GM12878 (cell line): ENCODE data around the gene TRIM41. TPM values are rescaled to one million over a fixed set of nuclear protein-coding genes. Genes with fewer than 3 reads are reported as not detected.

Experiments used
- ATAC-seq: fragments of 200-7000 bp; cut with Tn5 transposase; 3 replicates; pipeline ENCODE4 v1.9.1; 2020; ENCODE audit warnings: mild to moderate bottlenecking, moderate library complexity
- BruUV-seq: library from RNA; stranded (reverse); fragments of 400-500 nt; replicated peaks from 2 replicates; lab custom pipeline; 2021; lab: Mats Ljungman, UMichigan
- CTCF ChIA-PET: fragments of 300-600 bp; sonication (Branson Sonifier 250); formaldehyde crosslinking; extraction: SDS; loops from one replicate; lab custom pipeline; 2021; ENCODE audit warnings: inconsistent platforms; lab: Yijun Ruan, JAX
- POLR2A ChIA-PET: fragments of 350-600 bp; formaldehyde crosslinking; extraction: SDS; loops from one replicate; lab custom pipeline; 2021; ENCODE audit warnings: inconsistent platforms; lab: Charles Lee
- RAD21 ChIA-PET: fragments of 300-600 bp; sonication (Branson Sonifier 250); formaldehyde crosslinking; loops from one replicate; lab custom pipeline; 2023; ENCODE audit warnings: antibody characterized with exemption; ENCODE audit not compliant: unreplicated experiment; lab: Charles Lee
- SMC1A ChIA-PET: fragments of 300-600 bp; sonication (Branson Sonifier 250); formaldehyde crosslinking; loops from one replicate; lab custom pipeline; 2023; ENCODE audit not compliant: unreplicated experiment, uncharacterized antibody; lab: Charles Lee
- DNase-seq: peaks from one replicate; pipeline ENCODE4 v3.0.0-alpha.2; 2011; ENCODE audit warnings: low read depth, low spot score
- FAIRE-seq: peaks from 3 replicates; lab custom pipeline; 2011; peaks lifted over from hg19 to GRCh38; lab: Jason Lieb, UNC
- H2AFZ ChIP-seq: 2 replicates; pipeline ENCODE4 v1.6.0; 2011; ENCODE audit warnings: low read depth, low read length, control low read depth; ENCODE audit not compliant: control insufficient read depth
- H3K27ac ChIP-seq: 2 replicates; pipeline ENCODE4 v1.5.1; 2011; ENCODE audit warnings: control low read depth; ENCODE audit not compliant: control insufficient read depth, insufficient read depth
- H3K27me3 ChIP-seq, 2 experiments: replicated peaks in 1 of 2; 2 replicates each; pipeline versions ENCODE4 v1.6.0 to v1.6.1; 2011; ENCODE audit warnings: low read length in 1 of 2; ENCODE audit not compliant: control insufficient read depth in 2 of 2, insufficient read depth in 2 of 2
- H3K36me3 ChIP-seq, 2 experiments: 2 replicates each; pipeline ENCODE4 v1.5.1; 2011; ENCODE audit warnings: low read length in 1 of 2; ENCODE audit not compliant: control insufficient read depth in 2 of 2, insufficient read depth in 2 of 2
- H3K4me1 ChIP-seq: 2 replicates; pipeline ENCODE4 v1.6.1; 2011; ENCODE audit warnings: mild to moderate bottlenecking, low read length, moderate library complexity, mixed read lengths; ENCODE audit not compliant: control insufficient read depth, insufficient read depth
- H3K4me2 ChIP-seq: 2 replicates; pipeline ENCODE4 v1.6.0; 2011; ENCODE audit warnings: control low read depth; ENCODE audit not compliant: control insufficient read depth, insufficient read depth
- H3K4me3 ChIP-seq: fragments of 200-600 bp; sonication (generic); 2 replicates; pipeline ENCODE4 v1.5.1; 2016
- H3K79me2 ChIP-seq: 2 replicates; pipeline ENCODE4 v1.6.0; 2011; ENCODE audit warnings: low read length; ENCODE audit not compliant: control insufficient read depth, insufficient read depth
- H3K9ac ChIP-seq: 2 replicates; pipeline ENCODE4 v1.8.0; 2011; ENCODE audit warnings: low read length, control low read depth, mixed read lengths; ENCODE audit not compliant: control insufficient read depth, insufficient read depth
- H3K9me3 ChIP-seq: replicated peaks from 3 replicates; pipeline ENCODE4 v1.5.1; 2011; ENCODE audit warnings: mild to moderate bottlenecking, low read length; ENCODE audit not compliant: control insufficient read depth, insufficient read depth
- H4K20me1 ChIP-seq: 2 replicates; pipeline ENCODE4 v1.6.0; 2011; ENCODE audit not compliant: control insufficient read depth, insufficient read depth
- HCFC1 ChIP-seq: fragments of 150-350 bp; IDR thresholded peaks from 2 replicates; pipeline ENCODE4 v1.6.1; 2014; ENCODE audit warnings: low read length
- LARP7 ChIP-seq: fragments of 450-650 bp; IDR thresholded peaks from 2 replicates; pipeline ENCODE4 v1.6.1; 2017; ENCODE audit warnings: mild to moderate bottlenecking
- RAD51 ChIP-seq: fragments of 450-650 bp; IDR thresholded peaks from 2 replicates; pipeline ENCODE4 v1.6.1; 2016; ENCODE audit warnings: moderate library complexity, mild to moderate bottlenecking, inconsistent platforms
- TCF7 ChIP-seq: IDR thresholded peaks from 2 replicates; pipeline ENCODE4 v1.6.1; 2014; ENCODE audit warnings: antibody characterized with exemption, borderline replicate concordance
- ZNF207 ChIP-seq: fragments of 450-650 bp; IDR thresholded peaks from 2 replicates; pipeline ENCODE4 v1.6.1; 2014; ENCODE audit warnings: antibody characterized with exemption, mild to moderate bottlenecking, borderline replicate concordance
- ZNF217 ChIP-seq: fragments of 450-650 bp; IDR thresholded peaks from 2 replicates; pipeline ENCODE4 v1.6.1; 2017; ENCODE audit warnings: antibody characterized with exemption, mild to moderate bottlenecking
- WGBS: methylation state at CpG from one replicate; pipeline ENCODE4 v1.1.6; 2016; ENCODE audit warnings: low lambda C conversion rate; ENCODE audit not compliant: insufficient replicate concordance, insufficient coverage; ENCODE audit errors: missing lambda C conversion rate; 5-methylcytosine and 5-hydroxymethylcytosine counted together
- in situ Hi-C: fragments of 300-500 bp; cut with MboI; formaldehyde crosslinking; loops from 9 replicates; pipeline ENCODE4 v1.14.3; 2018; ENCODE audit warnings: mixed read lengths
- intact Hi-C: fragments of 100-400 bp; cut with micrococcal nuclease; formaldehyde crosslinking; loops from one replicate; pipeline ENCODE4 v1.14.2; 2022; ENCODE audit not compliant: unreplicated experiment
- polyA plus RNA-seq, 11 experiments: library from polyadenylated mRNA; depleted of rRNA in 4 of 11; unstranded in 6 of 11; stranded (reverse) in 5 of 11; fragments of >200 nt; fragmentation: Nextera tagmentation in 4 of 11; fragmentation: Illumina TruSeq in 1 of 11; extraction: Ambion mirVana in 4 of 11; extraction: Trizol in 1 of 11; gene quantifications; 1 replicate in 1 of 11; 2 replicates in 10 of 11; pipeline versions ENCODE4 v1.2.1 to v1.2.3, GENCODE V29; 2011 to 2016; ENCODE audit warnings: inconsistent platforms in 2 of 11, missing spikeins in 2 of 11, low read depth in 1 of 11
- total RNA-seq, 4 experiments: library from RNA; depleted of rRNA in 3 of 4; stranded (reverse); fragments of >200 nt in 3 of 4; fragmentation: Illumina TruSeq in 1 of 4; extraction: Trizol in 1 of 4; gene quantifications; 2 replicates each; pipeline versions ENCODE4 v1.2.1 to v1.2.3, GENCODE V29; 2013 to 2021

The TRIM41 gene
- total and polyA plus RNA-seq, 10 of the 15 experiments (the other 5 are each of a cell fraction or from before 2014, with no cell fraction given): 1.0 to 28.9 (median 10.6) TPM

DNA sequence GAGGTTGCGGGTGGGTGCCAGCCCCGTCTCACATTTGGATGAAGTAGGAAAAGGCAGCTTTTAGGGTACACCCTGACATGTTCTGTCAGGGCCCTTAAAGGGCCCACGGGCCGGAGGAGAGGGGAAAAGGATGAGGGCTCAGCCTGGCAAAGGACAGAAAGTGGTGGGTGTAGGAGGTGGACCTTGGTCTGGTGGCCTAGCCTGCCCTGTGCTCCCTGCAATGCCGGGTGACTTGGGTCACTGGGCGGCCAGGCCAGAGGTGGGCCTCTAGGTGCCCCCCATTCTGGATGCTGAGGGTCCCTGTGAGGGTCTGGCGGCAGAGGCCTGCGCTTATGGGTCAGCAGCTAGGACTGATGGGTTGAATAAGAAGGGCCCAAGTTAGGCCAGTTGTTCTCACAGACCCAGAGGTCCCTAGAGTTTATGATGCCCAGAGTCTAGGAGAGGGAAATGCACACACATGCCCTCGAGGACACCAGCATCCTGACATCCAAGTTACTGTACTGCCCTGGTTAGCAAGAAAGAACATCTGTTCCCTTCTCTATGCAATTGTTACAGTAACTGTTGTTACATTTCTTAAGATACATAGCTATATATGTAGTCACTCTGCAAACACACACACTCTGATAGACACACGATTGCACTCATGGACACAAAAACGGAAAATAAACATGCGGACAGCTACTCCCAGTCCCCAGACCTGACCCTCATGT lies 30.6 kb upstream of the TRIM41 start:
- Histone ChIP-seq H3K79me2 (no peaks in the 10 kb centered on the region; the same call in 1 of the 2 replicates), H3K4me2 (peak overlapping the region; percentile 86), H3K9ac (peak overlapping the region; percentile 77), H3K27ac (peak overlapping the region; percentile 72; the same call in 1 of the 2 replicates), H2AFZ (peak overlapping the region; percentile 89; the same call in 1 of the 2 replicates), H3K9me3 (no peaks in the 10 kb centered on the region), H3K27me3 (no peaks in the 10 kb centered on the region), H4K20me1 (no peaks in the 10 kb centered on the region), H3K4me1 (peaks cover 6% of the 10 kb centered on the region), H3K4me3 (peak overlapping the region; percentile 73), H3K36me3 (no peaks in the 10 kb centered on the region)
- POLR2A ChIA-PET: interaction anchor here (0.5 to 4.5 kb wide), 13 partner anchors 8 to 69 kb away, joined by 3 to 41 read pairs (median 4); partner anchors contain the start of genes RACK1, TRIM41, TRIM52 and TRIM7
- intact Hi-C loops: loop anchor here (1.0 kb wide), 1 partner anchor 52 kb away; no protein-coding TSS in a partner anchor
- no peak for DNase-seq
- SMC1A ChIA-PET: interaction anchor here (0.8 to 3.5 kb wide), 7 partner anchors 8 to 70 kb away, joined by 3 to 32 read pairs (median 5); partner anchors contain the start of genes TRIM41 and TRIM7
- ATAC-seq: no peak
- in situ Hi-C loops: no loop called here
- BruUV-seq: TSS peak; percentile 76
- no peak for TF ChIP-seq ZNF217
- TF ChIP-seq ZNF207: no peak
- peak; percentile 38; the same call in 1 of the 2 replicates for TF ChIP-seq LARP7
- TF ChIP-seq TCF7: no peak
- FAIRE-seq: no peak
- WGBS: 50% methylated on average over 12 of the region's 12 CpGs
- CTCF ChIA-PET: interaction anchor here (1.4 to 7.6 kb wide), 4 partner anchors 7 to 24 kb away, joined by 3 to 96 read pairs (median 16); partner anchors contain the start of gene TRIM7
- RAD21 ChIA-PET: interaction anchor here (0.8 to 6.9 kb wide), 11 partner anchors 7 to 69 kb away, joined by 3 to 72 read pairs (median 4); partner anchors contain the start of genes TRIM41, TRIM52 and TRIM7

GRCh38 chr5:181193656-181194055 lies 29.4 kb upstream of the TRIM41 start:
- ChIA-PET RAD21 (interaction anchor here (1.1 to 6.9 kb wide), 4 partner anchors 9 to 29 kb away, joined by 3 to 72 read pairs (median 5); partner anchors contain the start of genes TRIM41 and TRIM7), POLR2A (interaction anchor here (0.5 to 4.5 kb wide), 4 partner anchors 8 to 59 kb away, joined by 3 to 41 read pairs (median 10); no protein-coding TSS in a partner anchor), CTCF (interaction anchor here (7.6 kb wide), 1 partner anchor 11 kb away, joined by 96 read pairs; the partner anchor contains the start of gene TRIM7), SMC1A (interaction anchor here (1.0 to 3.5 kb wide), 4 partner anchors 9 to 29 kb away, joined by 3 to 32 read pairs (median 8); partner anchors contain the start of genes TRIM41 and TRIM7)
- ATAC-seq (no peak), DNase-seq (no peak), FAIRE-seq (no peak)
- no peaks in the 10 kb centered on the region; the same call in 1 of the 2 replicates for H3K79me2 ChIP-seq
- peaks cover 12% of the 10 kb centered on the region for H3K4me1 ChIP-seq
- WGBS: 100% methylated on average over 2 of the region's 2 CpGs
- no peak overlapping the region for H3K27ac ChIP-seq
- no peaks in the 10 kb centered on the region for H3K27me3 ChIP-seq
- no peak overlapping the region for H3K9ac ChIP-seq
- intact Hi-C loops (no loop called here), in situ Hi-C loops (no loop called here)
- TF ChIP-seq HCFC1 (no peak), RAD51 (no peak)
- no peak overlapping the region for H3K4me2 ChIP-seq
- H2AFZ ChIP-seq: no peak overlapping the region
- no peak overlapping the region for H3K4me3 ChIP-seq
- no TSS peak for BruUV-seq
- no peaks in the 10 kb centered on the region for H3K9me3 ChIP-seq
- H3K36me3 ChIP-seq: no peaks in the 10 kb centered on the region
- no peaks in the 10 kb centered on the region for H4K20me1 ChIP-seq
